GM19452 (cell line): ENCODE data around the gene SH3D19.

Experiments
- ATAC-seq: cut with Tn5 transposase; IDR thresholded peaks from one replicate; pipeline ENCODE4 v1.9.1; 2021; ENCODE audit not compliant: unreplicated experiment

The SH3D19 gene

GRCh38 chr4:151325111-151325948 is at the start of gene SH3D19:
Gene SH3D19 (minus strand): TSS chr4:151325605. CDS start chr4:151325352, 253 bp downstream.
- no peak for ATAC-seq

GRCh38 chr4:151362404-151363164 is 37.2 kb upstream of the SH3D19 start:
- ATAC-seq: peak; percentile 98

GRCh38 chr4:151361966-151362365 is 36.6 kb upstream of the SH3D19 start:
- no peak for ATAC-seq

- no peak for ATAC-seq
These were observed 35.7 kb upstream of the SH3D19 start for GRCh38 chr4:151361126-151361525.

- ATAC-seq: no peak
These were observed 34.2 kb upstream of the SH3D19 start for GRCh38 chr4:151359576-151359975.

- no peak for ATAC-seq
These were observed 32.9 kb upstream of the SH3D19 start for GRCh38 chr4:151358266-151358665.

GRCh38 chr4:151356510-151356909 is 31.1 kb upstream of the SH3D19 start:
- no peak for ATAC-seq

GRCh38 chr4:151355155-151355554 is 29.8 kb upstream of the SH3D19 start:
- no peak for ATAC-seq

- ATAC-seq: no peak
These were observed 22.3 kb upstream of the SH3D19 start for GRCh38 chr4:151347490-151348235.

- no peak for ATAC-seq
These were observed 19.5 kb upstream of the SH3D19 start for GRCh38 chr4:151344948-151345347.

GRCh38 chr4:151340751-151341385 is 15.5 kb upstream of the SH3D19 start:
- no peak for ATAC-seq

GRCh38 chr4:151339467-151339866 is 14.1 kb upstream of the SH3D19 start:
- no peak for ATAC-seq

GRCh38 chr4:151331276-151332042 is 6.1 kb upstream of the SH3D19 start:
- no peak for ATAC-seq

- ATAC-seq: no peak
These were observed 4.0 kb upstream of the SH3D19 start for GRCh38 chr4:151329217-151330007.

GRCh38 chr4:151325949-151326246 is 493 bp upstream of the SH3D19 start:
- no peak for ATAC-seq

GRCh38 chr4:151324752-151325110 is 674 bp downstream of the SH3D19 start:
- ATAC-seq: no peak

GRCh38 chr4:151324124-151324751 is 1.2 kb downstream of the SH3D19 start:
- ATAC-seq: no peak

GRCh38 chr4:151323667-151324066 is 1.7 kb downstream of the SH3D19 start:
- ATAC-seq: no peak

- ATAC-seq: no peak
These were observed 2.8 kb downstream of the SH3D19 start for GRCh38 chr4:151322570-151322969.
